MM.1S (cell line): ENCODE data around the gene CDKN2D.

ENCODE experiments used
- DNase-seq: peaks from one replicate; pipeline ENCODE4 v3.0.0-alpha.2; 2015
- H2AFZ ChIP-seq: fragments of 300-600 bp; sonication (generic); 2 replicates; pipeline ENCODE4 v1.6.0; 2016; ENCODE audit warnings: antibody characterized with exemption, low read length
- H3F3A ChIP-seq: fragments of 300-600 bp; sonication (generic); 2 replicates; pipeline ENCODE4 v1.6.1; 2016; ENCODE audit warnings: mild to moderate bottlenecking, antibody characterized with exemption, low read length, moderate library complexity, mixed read lengths; ENCODE audit not compliant: insufficient read depth
- H3K27ac ChIP-seq: fragments of 300-600 bp; sonication (generic); 2 replicates; pipeline ENCODE4 v1.5.1; 2016; ENCODE audit warnings: mild to moderate bottlenecking, low read length
- H3K27me3 ChIP-seq: fragments of 300-600 bp; sonication (generic); replicated peaks from 2 replicates; pipeline ENCODE4 v1.6.0; 2016; ENCODE audit warnings: low read length; ENCODE audit not compliant: insufficient read depth
- H3K36me3 ChIP-seq: fragments of 300-600 bp; sonication (generic); replicated peaks from 2 replicates; pipeline ENCODE4 v1.6.1; 2016; ENCODE audit warnings: mild to moderate bottlenecking, low read length, mixed read lengths; ENCODE audit not compliant: insufficient read depth
- H3K4me1 ChIP-seq: fragments of 300-600 bp; sonication (generic); 2 replicates; pipeline ENCODE4 v1.6.1; 2016; ENCODE audit warnings: low read length, mixed read lengths
- H3K4me2 ChIP-seq: fragments of 300-600 bp; sonication (generic); 2 replicates; pipeline ENCODE4 v1.6.0; 2016; ENCODE audit warnings: low read depth, low read length
- H3K4me3 ChIP-seq: fragments of 300-600 bp; sonication (generic); 2 replicates; pipeline ENCODE4 v1.5.1; 2016; ENCODE audit warnings: low read length, mixed read lengths
- H3K79me2 ChIP-seq: fragments of 300-600 bp; sonication (generic); 2 replicates; pipeline ENCODE4 v1.6.1; 2016; ENCODE audit warnings: mixed run types, low read length, mixed read lengths
- H3K9ac ChIP-seq: fragments of 300-600 bp; sonication (generic); 2 replicates; pipeline ENCODE4 v1.6.1; 2016; ENCODE audit warnings: low read length, mixed read lengths
- H3K9me2 ChIP-seq: fragments of 300-600 bp; sonication (generic); replicated peaks from 2 replicates; pipeline ENCODE4 v1.6.1; 2016; ENCODE audit warnings: mild to moderate bottlenecking, low read length, mixed read lengths; ENCODE audit not compliant: insufficient read depth
- H3K9me3 ChIP-seq: fragments of 300-600 bp; sonication (generic); replicated peaks from 2 replicates; pipeline ENCODE4 v1.6.1; 2016; ENCODE audit warnings: mild to moderate bottlenecking, low read length, mixed read lengths; ENCODE audit not compliant: insufficient read depth
- H4K20me1 ChIP-seq: fragments of 300-600 bp; sonication (generic); 2 replicates; pipeline ENCODE4 v1.6.1; 2016; ENCODE audit warnings: mild to moderate bottlenecking, low read length, moderate library complexity, mixed read lengths; ENCODE audit not compliant: insufficient read depth
- EZH2 ChIP-seq: fragments of 300-600 bp; sonication (generic); optimal IDR thresholded peaks from 2 replicates; pipeline ENCODE3; 2017; ENCODE audit warnings: low read depth, mild to moderate bottlenecking, antibody characterized with exemption, low read length, mixed read lengths
- EZH2phosphoT487 ChIP-seq: fragments of 300-600 bp; sonication (generic); IDR thresholded peaks from 2 replicates; pipeline ENCODE4 v1.6.1; 2018; ENCODE audit warnings: antibody characterized with exemption, low read length
- TF ChIP-seq, protein P1 (sequence below): fragments of 300-600 bp; sonication (generic); IDR thresholded peaks from 2 replicates; pipeline ENCODE4 v1.5.1; 2016; ENCODE audit warnings: antibody characterized with exemption, low read length, mixed read lengths

Gene CDKN2D

GRCh38 chr19:10587839-10588150 is 19.0 kb upstream of the CDKN2D start:
- Histone ChIP-seq H3K9me3 (no peaks in the 10 kb centered on the region), H3K4me3 (no peak overlapping the region), H3K36me3 (no peaks in the 10 kb centered on the region), H3K27me3 (no peaks in the 10 kb centered on the region), H3K9me2 (no peaks in the 10 kb centered on the region), H3K79me2 (no peaks in the 10 kb centered on the region), H3F3A (no peaks in the 10 kb centered on the region), H3K4me1 (no peaks in the 10 kb centered on the region), H3K9ac (no peak overlapping the region), H2AFZ (no peak overlapping the region), H4K20me1 (no peaks in the 10 kb centered on the region), H3K27ac (no peak overlapping the region), H3K4me2 (no peak overlapping the region)
- TF ChIP-seq, protein P1, sequence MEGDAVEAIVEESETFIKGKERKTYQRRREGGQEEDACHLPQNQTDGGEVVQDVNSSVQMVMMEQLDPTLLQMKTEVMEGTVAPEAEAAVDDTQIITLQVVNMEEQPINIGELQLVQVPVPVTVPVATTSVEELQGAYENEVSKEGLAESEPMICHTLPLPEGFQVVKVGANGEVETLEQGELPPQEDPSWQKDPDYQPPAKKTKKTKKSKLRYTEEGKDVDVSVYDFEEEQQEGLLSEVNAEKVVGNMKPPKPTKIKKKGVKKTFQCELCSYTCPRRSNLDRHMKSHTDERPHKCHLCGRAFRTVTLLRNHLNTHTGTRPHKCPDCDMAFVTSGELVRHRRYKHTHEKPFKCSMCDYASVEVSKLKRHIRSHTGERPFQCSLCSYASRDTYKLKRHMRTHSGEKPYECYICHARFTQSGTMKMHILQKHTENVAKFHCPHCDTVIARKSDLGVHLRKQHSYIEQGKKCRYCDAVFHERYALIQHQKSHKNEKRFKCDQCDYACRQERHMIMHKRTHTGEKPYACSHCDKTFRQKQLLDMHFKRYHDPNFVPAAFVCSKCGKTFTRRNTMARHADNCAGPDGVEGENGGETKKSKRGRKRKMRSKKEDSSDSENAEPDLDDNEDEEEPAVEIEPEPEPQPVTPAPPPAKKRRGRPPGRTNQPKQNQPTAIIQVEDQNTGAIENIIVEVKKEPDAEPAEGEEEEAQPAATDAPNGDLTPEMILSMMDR: no peak
- no peak for TF ChIP-seq EZH2
- no peak for TF ChIP-seq EZH2phosphoT487
- DNase-seq: no peak

- H4K20me1 ChIP-seq: no peaks in the 10 kb centered on the region
- TF ChIP-seq, protein P1: no peak
- TF ChIP-seq EZH2: no peak
- no peak for TF ChIP-seq EZH2phosphoT487
- no peaks in the 10 kb centered on the region for H3K9me2 ChIP-seq
- no peaks in the 10 kb centered on the region for H3K79me2 ChIP-seq
- H3K4me3 ChIP-seq: no peak within 1 kb of the TSS
- H3K36me3 ChIP-seq: no peaks in the 10 kb centered on the region
- H3K27me3 ChIP-seq: no peaks in the 10 kb centered on the region
- H3K9me3 ChIP-seq: no peaks in the 10 kb centered on the region
- no peak within 1 kb of the TSS for H3K4me2 ChIP-seq
- H2AFZ ChIP-seq: no peak within 1 kb of the TSS
- no peaks in the 10 kb centered on the region for H3K4me1 ChIP-seq
- no peak for DNase-seq
- no peak within 1 kb of the TSS for H3K9ac ChIP-seq
- no peak within 1 kb of the TSS for H3K27ac ChIP-seq
- no peaks in the 10 kb centered on the region for H3F3A ChIP-seq
Measured at GRCh38 chr19:10587022-10587838, 18.5 kb upstream of the CDKN2D start, which contains the start of gene AP1M2. AP1M2 (minus strand) TSS chr19:10587312; CDS start chr19:10587231, 81 bp downstream.

GRCh38 chr19:10586396-10586795 is 17.6 kb upstream of the CDKN2D start:
- H3K4me1 ChIP-seq: no peaks in the 10 kb centered on the region
- no peaks in the 10 kb centered on the region for H4K20me1 ChIP-seq
- H3K4me3 ChIP-seq: no peak overlapping the region
- no peak for DNase-seq
- H3K79me2 ChIP-seq: no peaks in the 10 kb centered on the region
- no peak overlapping the region for H2AFZ ChIP-seq
- TF ChIP-seq, protein P1: no peak
- TF ChIP-seq EZH2 (no peak), EZH2phosphoT487 (no peak)
- H3K4me2 ChIP-seq: no peak overlapping the region
- H3K36me3 ChIP-seq: no peaks in the 10 kb centered on the region
- no peaks in the 10 kb centered on the region for H3K9me3 ChIP-seq
- H3K9me2 ChIP-seq: no peaks in the 10 kb centered on the region
- H3K27ac ChIP-seq: no peak overlapping the region
- no peaks in the 10 kb centered on the region for H3F3A ChIP-seq
- no peaks in the 10 kb centered on the region for H3K27me3 ChIP-seq
- H3K9ac ChIP-seq: no peak overlapping the region
